Lung (tissue), 12 donors: ENCODE data around the gene DSTN. TPM values are rescaled to one million over a fixed set of nuclear protein-coding genes. Genes with fewer than 3 reads are reported as not detected.

Source experiments
- ATAC-seq: fragments of 200-7000 bp; cut with Tn5 transposase; one replicate; pipeline ENCODE4 v1.9.1; 2020; ENCODE audit warnings: moderate number of reproducible peaks; ENCODE audit not compliant: insufficient read depth, low FRiP score
- DNase-seq, 3 donors: peaks; one replicate each; pipeline ENCODE4 v3.0.0-alpha.2; 2013 to 2017
- H3K27ac ChIP-seq, 2 donors: one replicate each; pipeline ENCODE4 v1.5.1; 2013; ENCODE audit warnings: mild to moderate bottlenecking in 2 of 2, moderate library complexity in 2 of 2, control low read depth in 1 of 2, inconsistent platforms in 1 of 2, low read depth in 1 of 2, low read length in 1 of 2
- H3K27me3 ChIP-seq, 3 donors: one replicate each; pipeline ENCODE4 v1.5.1; 2013; ENCODE audit warnings: low read length in 2 of 3; ENCODE audit not compliant: control insufficient read depth in 3 of 3, insufficient read depth in 3 of 3
- H3K36me3 ChIP-seq, 4 donors: one replicate each; pipeline ENCODE4 v1.5.1; 2013; ENCODE audit warnings: low read length in 4 of 4, mild to moderate bottlenecking in 1 of 4, moderate library complexity in 1 of 4; ENCODE audit not compliant: control insufficient read depth in 4 of 4, insufficient read depth in 4 of 4
- H3K4me1 ChIP-seq, 5 donors: one replicate each; pipeline ENCODE4 v1.5.1; 2013; ENCODE audit warnings: low read length in 5 of 5, mild to moderate bottlenecking in 2 of 5, moderate library complexity in 1 of 5; ENCODE audit not compliant: control insufficient read depth in 5 of 5, insufficient read depth in 5 of 5
- H3K4me3 ChIP-seq: one replicate; pipeline ENCODE4 v1.5.1; 2013; ENCODE audit warnings: mild to moderate bottlenecking, control low read depth, moderate library complexity
- H3K9ac ChIP-seq, 2 donors: one replicate each; pipeline ENCODE4 v1.5.1; 2013; ENCODE audit warnings: low read length in 2 of 2, control low read depth in 1 of 2; ENCODE audit not compliant: insufficient read depth in 1 of 2
- H3K9me3 ChIP-seq, 4 donors: one replicate each; pipeline ENCODE4 v1.5.1; 2013; ENCODE audit warnings: low read length in 3 of 4, mild to moderate bottlenecking in 1 of 4, moderate library complexity in 1 of 4; ENCODE audit not compliant: control insufficient read depth in 4 of 4, insufficient read depth in 3 of 4
- CTCF ChIP-seq: IDR thresholded peaks from 2 replicates; pipeline ENCODE4 v1.5.1; 2012; ENCODE audit warnings: mild to moderate bottlenecking; ENCODE audit errors: control extremely low read depth, extremely low read depth
- whole genome bisulfite sequencing, 2 donors: extraction: QIAGEN DNeasy Blood & Tissue Kit; methylation state at CpG; one replicate each; pipeline ENCODE4 v1.1.7; 2013; 5-methylcytosine and 5-hydroxymethylcytosine counted together
- polyA plus RNA-seq, 2 donors: library from polyadenylated mRNA; stranded (reverse); fragments of 200-250 nt; gene quantifications; one replicate each; pipeline ENCODE4 v1.2.1, GENCODE V29; 2013
- total RNA-seq, 2 donors: library from RNA; depleted of rRNA in 1 of 2; stranded (reverse); fragments of >200 nt in 1 of 2; gene quantifications; one replicate each; pipeline ENCODE4 v1.2.1, GENCODE V29; 2014 to 2021
- donor health status: control.
- donor health status: control.
- donor health status: Bipolar disorder and iron deficiency.
- donor health status: healthy.
- donor health status: DM: yes; HTN: yes; CAD: no.

Gene DSTN
- total and polyA plus RNA-seq, 4 donors: 313 to 532 (median 380) TPM

DNA sequence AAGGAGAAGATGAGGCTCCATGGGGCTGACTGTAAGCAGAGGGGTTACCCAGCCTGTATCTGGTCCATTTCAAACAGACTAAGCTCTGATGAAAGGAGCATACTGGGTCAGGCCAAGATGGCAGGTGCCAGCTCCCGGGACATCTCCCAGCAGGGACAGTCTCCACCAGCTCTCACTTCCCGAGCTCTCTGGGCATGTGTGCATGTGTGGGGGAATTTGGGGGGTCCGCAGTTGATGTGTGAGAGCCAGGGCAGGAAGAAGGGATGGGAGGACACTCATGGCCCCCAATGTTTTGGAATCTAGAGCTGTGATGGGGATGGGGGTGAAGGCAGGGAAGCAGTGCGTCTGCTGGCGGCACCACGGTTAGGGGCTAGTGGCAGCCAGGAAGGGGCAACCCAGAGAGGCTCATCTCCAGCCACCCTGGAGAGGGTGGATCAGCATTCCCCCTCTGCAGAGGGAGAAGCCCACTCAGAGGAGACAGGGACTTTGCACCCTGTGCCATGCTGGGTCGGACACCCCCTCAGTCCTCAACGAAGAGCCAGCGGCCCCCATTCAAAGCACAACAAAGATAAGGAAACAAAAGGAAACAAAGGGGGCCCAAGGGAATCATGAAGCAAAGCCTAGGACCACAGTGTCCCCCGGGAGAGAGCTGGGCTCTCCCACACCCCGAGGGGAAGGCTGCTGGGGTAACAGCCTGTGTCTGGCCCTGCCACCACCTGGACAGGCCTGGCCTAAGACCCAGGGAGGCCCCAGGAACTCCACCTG, 52.4 kb downstream of the DSTN start:
- TF ChIP-seq CTCF: no peak
- Histone ChIP-seq H3K4me1 (no peaks in the 10 kb centered on the region), H3K9me3 (peaks cover 0 to 2% (median 0%) of the 10 kb centered on the region in 4 donors), H3K9ac (no peak overlapping the region), H3K4me3 (no peak overlapping the region), H3K27ac (no peak overlapping the region), H3K27me3 (no peaks in the 10 kb centered on the region), H3K36me3 (peaks cover 8 to 87% (median 43%) of the 10 kb centered on the region in 4 donors)
- WGBS, 2 donors: 90 to 94% methylated on average over 11 of the region's 11 CpGs
- no peak for ATAC-seq
- peak in 1 of 3 donors; percentile 9 for DNase-seq

DNA sequence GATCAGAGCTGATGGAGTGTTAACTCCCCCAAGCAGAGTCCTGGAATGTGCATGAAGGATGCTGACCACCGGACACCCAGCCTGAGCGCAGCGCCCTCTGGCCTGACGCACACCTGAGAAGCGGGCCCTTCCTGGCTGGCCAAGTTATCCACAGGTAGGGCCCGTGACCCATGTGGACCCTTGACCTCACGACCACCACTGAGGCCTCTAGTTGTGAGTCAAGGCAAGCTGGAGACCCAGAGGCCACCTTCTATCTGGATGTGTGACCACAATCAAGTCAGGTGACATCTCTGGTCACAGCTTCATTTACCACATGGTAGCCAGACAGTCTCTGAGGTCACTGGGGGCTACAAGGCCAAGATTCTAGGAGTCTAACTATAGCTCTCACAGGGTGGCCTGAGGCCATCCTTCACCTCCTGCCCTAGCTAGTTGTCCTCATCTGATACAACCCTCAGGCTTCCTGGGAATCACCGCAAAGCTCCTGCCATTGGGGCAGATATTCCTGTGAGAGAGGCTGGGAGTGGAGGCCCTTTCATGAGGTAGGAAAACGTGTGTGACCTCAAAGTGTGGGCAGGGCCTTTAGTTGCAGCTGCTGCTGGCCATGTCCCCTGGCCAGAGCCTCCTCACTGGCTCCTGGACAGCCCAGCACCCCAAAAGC, 53.1 kb downstream of the DSTN start:
- Histone ChIP-seq H3K9me3 (peaks cover 0 to 2% (median 0%) of the 10 kb centered on the region in 4 donors), H3K9ac (no peak overlapping the region), H3K27me3 (no peaks in the 10 kb centered on the region), H3K27ac (no peak overlapping the region), H3K4me3 (no peak overlapping the region), H3K4me1 (no peaks in the 10 kb centered on the region), H3K36me3 (peaks cover 8 to 87% (median 42%) of the 10 kb centered on the region in 4 donors)
- ATAC-seq: no peak
- no peak for TF ChIP-seq CTCF
- 92 to 94% methylated on average over 9 of the region's 9 CpGs for WGBS, 2 donors
- no peak for DNase-seq

DNA sequence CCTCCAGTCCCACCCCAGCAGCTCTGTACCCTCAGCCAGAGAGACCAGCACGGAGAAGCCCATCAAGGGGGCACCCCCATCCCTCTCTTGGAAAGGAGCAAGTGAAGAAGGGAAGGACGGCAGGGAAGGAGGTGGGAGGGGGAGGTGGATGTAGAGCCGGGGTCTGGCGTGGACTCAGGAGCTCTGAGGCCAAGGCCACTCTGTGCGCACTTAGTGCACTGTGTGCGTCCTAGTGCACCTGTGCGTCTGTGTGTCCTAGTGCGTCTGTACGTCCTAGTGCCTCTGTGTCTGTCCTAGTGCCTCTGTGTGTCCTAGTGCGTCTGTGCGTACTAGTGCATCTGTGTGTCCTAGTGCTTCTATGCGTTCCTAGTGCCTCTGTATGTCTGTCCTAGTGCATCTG, 54.2 kb downstream of the DSTN start:
- TF ChIP-seq CTCF: no peak
- WGBS, 2 donors: 97 to 99% methylated on average over 12 of the region's 12 CpGs
- Histone ChIP-seq H3K4me1 (no peaks in the 10 kb centered on the region), H3K4me3 (no peak overlapping the region), H3K27ac (no peak overlapping the region), H3K27me3 (no peaks in the 10 kb centered on the region), H3K36me3 (peaks cover 8 to 92% (median 48%) of the 10 kb centered on the region in 4 donors), H3K9me3 (peaks cover 0 to 2% (median 0%) of the 10 kb centered on the region in 4 donors), H3K9ac (no peak overlapping the region)
- no peak for DNase-seq
- ATAC-seq: no peak
